NOMO-1 treated with dmso at 0.1 percent for 144 hours (cell line): ENCODE results near the gene DHX34.
"Not testable (repeated sequence)": the region's sequence is repeated elsewhere in the genome, so short reads cannot be mapped to it uniquely, and the experiment has no call there.

Experiments
- DNase-seq: peaks from one replicate; lab custom pipeline; 2025; ENCODE audit not compliant: unreplicated experiment; lab: John Stamatoyannopoulos, UW

DHX34 gene

GRCh38 chr19:47388721-47389120, 39.6 kb downstream of the DHX34 start:
- DNase-seq = peak; percentile 43

GRCh38 chr19:47389150-47389556, 40.0 kb downstream of the DHX34 start:
- DNase-seq = peak; percentile 95

GRCh38 chr19:47390533-47391488, 41.7 kb downstream of the DHX34 start:
- no peak for DNase-seq

- peak; percentile 52 for DNase-seq
Observed at GRCh38 chr19:47391510-47392223, 42.6 kb downstream of the DHX34 start.

- no peak for DNase-seq
Observed at GRCh38 chr19:47398707-47399597, 49.8 kb downstream of the DHX34 start.

GRCh38 chr19:47402504-47402903, 53.4 kb downstream of the DHX34 start:
- DNase-seq = no peak

GRCh38 chr19:47404334-47405196, 55.5 kb downstream of the DHX34 start:
- DNase-seq = no peak

- no peak for DNase-seq
Observed at GRCh38 chr19:47405197-47405550, 56.1 kb downstream of the DHX34 start.

- no peak for DNase-seq
Observed at GRCh38 chr19:47405854-47406417, 56.8 kb downstream of the DHX34 start.

- no peak for DNase-seq
Observed at GRCh38 chr19:47406711-47407416, 57.7 kb downstream of the DHX34 start.

GRCh38 chr19:47407417-47407774, 58.3 kb downstream of the DHX34 start:
- DNase-seq = no peak

GRCh38 chr19:47408156-47408938, 59.2 kb downstream of the DHX34 start:
- no peak for DNase-seq

- DNase-seq = no peak
Observed at GRCh38 chr19:47411101-47411500, 62.0 kb downstream of the DHX34 start.

GRCh38 chr19:47411696-47412095, 62.6 kb downstream of the DHX34 start:
- not testable (repeated sequence) for DNase-seq

- DNase-seq = no peak
Observed at GRCh38 chr19:47413941-47414340, 64.8 kb downstream of the DHX34 start.

- DNase-seq = no peak
Observed at GRCh38 chr19:47414469-47414868, 65.4 kb downstream of the DHX34 start.

- no peak for DNase-seq
Observed at GRCh38 chr19:47415953-47416642, 67.0 kb downstream of the DHX34 start.

GRCh38 chr19:47416643-47416985, 67.5 kb downstream of the DHX34 start:
- no peak for DNase-seq
